Fibroblast of skin of scalp (primary cell): ENCODE results near the gene UBR3.
"Not testable (repeated sequence)": the region's sequence is repeated elsewhere in the genome, so short reads cannot be mapped to it uniquely, and the experiment has no call there.

Experiments used
- DNase-seq: peaks from one replicate; pipeline ENCODE4 v3.0.0-alpha.2; 2013

UBR3 gene

GRCh38 chr2:169822785-169823392 is 4.4 kb upstream of the UBR3 start:
- no peak for DNase-seq

GRCh38 chr2:169823996-169824372 is 3.3 kb upstream of the UBR3 start:
- DNase-seq, result no peak

GRCh38 chr2:169824373-169825333 is 2.6 kb upstream of the UBR3 start, which contains the start of gene METTL5:
METTL5 (minus strand) TSS chr2:169824905; CDS start chr2:169824597, 308 bp downstream.
- DNase-seq, result peak; percentile 78

- peak; percentile 49 for DNase-seq
Observed at GRCh38 chr2:169828141-169828811, 1.0 kb downstream of the UBR3 start.

- no peak for DNase-seq
Observed at GRCh38 chr2:169834401-169834800, 7.1 kb downstream of the UBR3 start.

- DNase-seq, result no peak
Observed at GRCh38 chr2:169838743-169839489, 11.7 kb downstream of the UBR3 start.

GRCh38 chr2:169839954-169840746 is 12.9 kb downstream of the UBR3 start:
- no peak for DNase-seq

- DNase-seq, result no peak
Observed at GRCh38 chr2:169840747-169841142, 13.5 kb downstream of the UBR3 start.

- DNase-seq, result not testable (repeated sequence)
Observed at GRCh38 chr2:169841625-169842024, 14.4 kb downstream of the UBR3 start.

GRCh38 chr2:169845016-169845415 is 17.8 kb downstream of the UBR3 start:
- DNase-seq, result no peak

- not testable (repeated sequence) for DNase-seq
Observed at GRCh38 chr2:169848959-169849693, 21.9 kb downstream of the UBR3 start.

- no peak for DNase-seq
Observed at GRCh38 chr2:169849710-169850109, 22.5 kb downstream of the UBR3 start.

GRCh38 chr2:169853041-169853668 is 25.9 kb downstream of the UBR3 start:
- no peak for DNase-seq

GRCh38 chr2:169855281-169856258 is 28.3 kb downstream of the UBR3 start:
- not testable (repeated sequence) for DNase-seq

GRCh38 chr2:169859423-169859822 is 32.2 kb downstream of the UBR3 start:
- DNase-seq, result no peak

GRCh38 chr2:169860149-169860548 is 32.9 kb downstream of the UBR3 start:
- no peak for DNase-seq

GRCh38 chr2:169862816-169863215 is 35.6 kb downstream of the UBR3 start:
- peak; percentile 11 for DNase-seq

- DNase-seq, result no peak
Observed at GRCh38 chr2:169865492-169865891, 38.2 kb downstream of the UBR3 start.

GRCh38 chr2:169866230-169866629 is 39.0 kb downstream of the UBR3 start:
- DNase-seq, result not testable (repeated sequence)
